Measurements from ENCODE around the gene AK2.
A peak's percentile ranks its signal among the peaks of the same experiment; 100 is the strongest.

The AK2 gene

GRCh38 chr1:32969566-32969965 is 67.1 kb downstream of the AK2 start:
- DNase-seq, result no peak

GRCh38 chr1:32967888-32968568 is 68.7 kb downstream of the AK2 start:
- DNase-seq, result no peak

GRCh38 chr1:32966900-32967299 is 69.8 kb downstream of the AK2 start:
- peak; percentile 61 for DNase-seq

- DNase-seq, result peak; percentile 55
These were observed 71.4 kb downstream of the AK2 start for GRCh38 chr1:32965251-32965747.

GRCh38 chr1:32964461-32965250 is 72.0 kb downstream of the AK2 start, which contains the start of gene RNF19B:
RNF19B (minus strand) TSS chr1:32964809; CDS start chr1:32964685, 124 bp downstream.
- peak; percentile 99 for DNase-seq

GRCh38 chr1:32963746-32964460 is 72.8 kb downstream of the AK2 start:
- peak; percentile 80 for DNase-seq

GRCh38 chr1:32962248-32962896 is 74.3 kb downstream of the AK2 start:
- peak; percentile 81 for DNase-seq

- no peak for DNase-seq
These were observed 75.8 kb downstream of the AK2 start for GRCh38 chr1:32960819-32961355.

GRCh38 chr1:32960342-32960741 is 76.3 kb downstream of the AK2 start:
- no peak for DNase-seq

GRCh38 chr1:32958827-32959226 is 77.9 kb downstream of the AK2 start:
- no peak for DNase-seq

Measured in suppressor macrophage treated with lipopolysaccharide for 4 hours (primary cell).